ENCODE results near the gene CCDC102A. TPM values are rescaled to one million over a fixed set of nuclear protein-coding genes. Genes with fewer than 3 reads are reported as not detected.

The CCDC102A gene
- total RNA-seq, 1 experiment from 2014 or later, result 7.7 TPM

- peak; percentile 77 for DNase-seq (ENCODE audit: low read depth)
These were observed 57.0 kb downstream of the CCDC102A start for GRCh38 chr16:57479205-57479975.

- no peak for DNase-seq (ENCODE audit: low read depth)
These were observed 57.8 kb downstream of the CCDC102A start for GRCh38 chr16:57478396-57479204.

GRCh38 chr16:57477531-57478202 is 58.7 kb downstream of the CCDC102A start:
- no peak for DNase-seq (ENCODE audit: low read depth)

GRCh38 chr16:57476546-57477410 is 59.6 kb downstream of the CCDC102A start:
- no peak for DNase-seq (ENCODE audit: low read depth)

- no peak for DNase-seq (ENCODE audit: low read depth)
These were observed 60.5 kb downstream of the CCDC102A start for GRCh38 chr16:57475711-57476339.

- no peak for DNase-seq (ENCODE audit: low read depth)
These were observed 61.4 kb downstream of the CCDC102A start for GRCh38 chr16:57474671-57475661.

GRCh38 chr16:57473906-57474305 is 62.5 kb downstream of the CCDC102A start:
- DNase-seq (ENCODE audit: low read depth), result no peak

GRCh38 chr16:57473176-57473840 is 63.1 kb downstream of the CCDC102A start:
- DNase-seq (ENCODE audit: low read depth), result no peak

GRCh38 chr16:57472665-57473060 is 63.7 kb downstream of the CCDC102A start:
- DNase-seq (ENCODE audit: low read depth), result no peak

GRCh38 chr16:57471852-57472664 is 64.3 kb downstream of the CCDC102A start:
- DNase-seq (ENCODE audit: low read depth), result no peak

- DNase-seq (ENCODE audit: low read depth), result no peak
These were observed 65.2 kb downstream of the CCDC102A start for GRCh38 chr16:57471209-57471608.

GRCh38 chr16:57470711-57471110 is 65.7 kb downstream of the CCDC102A start:
- no peak for DNase-seq (ENCODE audit: low read depth)

GRCh38 chr16:57469917-57470470 is 66.4 kb downstream of the CCDC102A start:
- DNase-seq (ENCODE audit: low read depth), result no peak

GRCh38 chr16:57469046-57469445 is 67.3 kb downstream of the CCDC102A start:
- DNase-seq (ENCODE audit: low read depth), result no peak

GRCh38 chr16:57468346-57468745 is 68.0 kb downstream of the CCDC102A start:
- DNase-seq (ENCODE audit: low read depth), result no peak

- DNase-seq (ENCODE audit: low read depth), result no peak
These were observed 71.8 kb downstream of the CCDC102A start for GRCh38 chr16:57464523-57464922.

- no peak for DNase-seq (ENCODE audit: low read depth)
These were observed 73.4 kb downstream of the CCDC102A start for GRCh38 chr16:57462978-57463362.
